WI38 (cell line): Measurements from ENCODE around the gene TMEM126A.

Experiments used
- H3K4me3 ChIP-seq: 2 replicates; pipeline ENCODE4 v1.5.1; 2011; ENCODE audit warnings: low read depth, mild to moderate bottlenecking, control low read depth, low read length
- TF ChIP-seq, protein P1 (sequence below): IDR thresholded peaks from 2 replicates; pipeline ENCODE4 v1.5.1; 2012; ENCODE audit warnings: low read depth, mild to moderate bottlenecking, control low read depth, low read length

TMEM126A gene

DNA sequence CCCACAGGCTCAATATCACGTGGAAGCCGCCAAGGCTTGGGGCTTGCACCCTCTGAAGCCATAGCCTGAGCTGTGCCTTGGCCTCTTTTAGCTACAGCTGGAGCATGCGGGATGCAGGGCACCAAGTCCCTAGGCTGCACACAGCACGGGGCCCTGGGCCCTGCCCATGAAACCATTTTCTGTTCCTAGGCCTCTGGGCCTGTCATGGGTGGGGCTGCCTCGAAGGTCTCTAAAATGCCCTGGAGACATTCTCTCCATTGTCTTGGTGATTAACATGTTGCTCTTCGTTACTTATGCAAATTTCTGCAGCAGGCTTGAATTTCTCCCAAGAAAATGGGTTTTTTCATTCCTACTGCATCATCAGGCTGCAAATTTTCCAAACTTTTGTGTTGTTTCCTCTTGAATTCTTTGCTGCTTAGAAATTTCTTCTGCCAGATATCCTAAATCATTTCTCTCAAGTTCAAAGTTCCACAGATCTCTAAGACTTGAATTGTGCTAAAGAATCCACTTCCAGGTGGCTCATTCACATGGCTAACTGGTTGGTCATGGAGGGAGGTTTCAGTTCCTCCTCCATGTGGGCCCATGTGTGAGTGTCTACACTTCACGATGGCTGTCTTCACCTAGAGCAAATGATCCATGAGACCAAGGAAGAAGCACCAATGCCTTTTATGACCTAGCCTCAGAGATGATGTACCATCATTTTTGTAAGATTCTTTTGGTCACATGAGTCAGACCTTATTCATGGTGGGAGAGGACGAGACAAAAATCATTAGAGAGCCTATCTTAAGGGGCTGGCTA, 24.5 kb downstream of the TMEM126A start:
- TF ChIP-seq, protein P1, sequence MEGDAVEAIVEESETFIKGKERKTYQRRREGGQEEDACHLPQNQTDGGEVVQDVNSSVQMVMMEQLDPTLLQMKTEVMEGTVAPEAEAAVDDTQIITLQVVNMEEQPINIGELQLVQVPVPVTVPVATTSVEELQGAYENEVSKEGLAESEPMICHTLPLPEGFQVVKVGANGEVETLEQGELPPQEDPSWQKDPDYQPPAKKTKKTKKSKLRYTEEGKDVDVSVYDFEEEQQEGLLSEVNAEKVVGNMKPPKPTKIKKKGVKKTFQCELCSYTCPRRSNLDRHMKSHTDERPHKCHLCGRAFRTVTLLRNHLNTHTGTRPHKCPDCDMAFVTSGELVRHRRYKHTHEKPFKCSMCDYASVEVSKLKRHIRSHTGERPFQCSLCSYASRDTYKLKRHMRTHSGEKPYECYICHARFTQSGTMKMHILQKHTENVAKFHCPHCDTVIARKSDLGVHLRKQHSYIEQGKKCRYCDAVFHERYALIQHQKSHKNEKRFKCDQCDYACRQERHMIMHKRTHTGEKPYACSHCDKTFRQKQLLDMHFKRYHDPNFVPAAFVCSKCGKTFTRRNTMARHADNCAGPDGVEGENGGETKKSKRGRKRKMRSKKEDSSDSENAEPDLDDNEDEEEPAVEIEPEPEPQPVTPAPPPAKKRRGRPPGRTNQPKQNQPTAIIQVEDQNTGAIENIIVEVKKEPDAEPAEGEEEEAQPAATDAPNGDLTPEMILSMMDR: no peak
- H3K4me3 ChIP-seq: no peak overlapping the region

DNA sequence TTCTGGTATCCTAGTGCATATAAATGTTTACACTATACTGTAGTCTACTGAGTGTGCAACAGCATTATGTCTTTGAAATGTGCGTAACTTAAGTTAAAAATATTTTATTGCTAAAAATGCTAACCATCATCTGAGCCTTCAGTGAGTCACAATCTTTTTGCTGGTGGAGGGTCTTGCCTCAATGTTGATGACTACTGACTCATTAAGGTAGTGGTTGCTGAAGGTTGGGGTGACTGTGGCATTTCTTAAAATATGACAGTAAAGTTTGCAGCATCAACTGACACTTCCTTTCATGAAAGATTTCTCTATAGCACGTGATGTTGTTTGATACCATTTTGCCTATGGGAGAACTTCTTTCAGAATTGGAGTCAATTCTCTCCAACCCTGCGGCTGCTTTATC, 25.6 kb downstream of the TMEM126A start:
- TF ChIP-seq, protein P1: no peak

DNA sequence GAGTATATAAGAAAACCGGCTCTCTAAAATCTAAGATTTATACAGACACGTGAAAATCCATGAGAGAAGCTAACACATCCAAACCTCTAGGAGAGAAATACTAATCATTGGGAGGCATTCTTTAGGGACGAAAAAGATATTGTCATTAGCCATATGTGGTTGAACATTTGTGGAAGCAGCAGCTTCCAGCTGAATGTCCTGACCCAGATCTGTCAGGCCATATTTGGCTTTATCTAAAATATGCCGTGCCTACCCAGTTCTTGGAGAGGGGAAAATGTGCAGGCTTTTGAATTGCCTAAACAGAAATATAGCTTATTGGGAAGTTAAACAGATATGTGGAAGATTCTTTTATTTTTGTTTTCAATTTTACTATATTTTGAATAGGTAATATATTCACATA, 31.8 kb downstream of the TMEM126A start:
- H3K4me3 ChIP-seq: no peak overlapping the region

More for the DNA sequence above, 25.6 kb downstream of the TMEM126A start:
- no peak overlapping the region for H3K4me3 ChIP-seq

DNA sequence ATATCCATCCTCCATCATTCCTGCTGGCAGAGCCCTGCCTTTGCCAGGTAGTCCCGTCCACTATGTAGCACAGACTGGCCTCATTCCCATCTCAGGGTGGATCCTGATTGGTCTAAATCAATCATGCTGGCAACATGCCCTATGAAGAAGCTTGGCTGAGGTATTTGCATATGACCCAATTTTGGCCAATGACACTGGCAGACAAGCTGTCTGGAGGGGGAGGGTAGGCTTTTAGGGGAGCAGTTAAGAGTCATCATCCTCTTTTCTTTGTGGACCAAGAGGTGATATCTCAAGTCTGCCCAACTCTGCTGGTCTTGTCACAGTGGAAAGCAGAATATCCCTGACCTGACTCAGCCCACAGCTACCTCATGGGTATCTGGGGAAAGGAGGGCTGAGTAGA, 33.1 kb downstream of the TMEM126A start:
- TF ChIP-seq, protein P1: no peak
- H3K4me3 ChIP-seq: no peak overlapping the region

More for the DNA sequence above, 31.8 kb downstream of the TMEM126A start:
- TF ChIP-seq, protein P1: no peak

DNA sequence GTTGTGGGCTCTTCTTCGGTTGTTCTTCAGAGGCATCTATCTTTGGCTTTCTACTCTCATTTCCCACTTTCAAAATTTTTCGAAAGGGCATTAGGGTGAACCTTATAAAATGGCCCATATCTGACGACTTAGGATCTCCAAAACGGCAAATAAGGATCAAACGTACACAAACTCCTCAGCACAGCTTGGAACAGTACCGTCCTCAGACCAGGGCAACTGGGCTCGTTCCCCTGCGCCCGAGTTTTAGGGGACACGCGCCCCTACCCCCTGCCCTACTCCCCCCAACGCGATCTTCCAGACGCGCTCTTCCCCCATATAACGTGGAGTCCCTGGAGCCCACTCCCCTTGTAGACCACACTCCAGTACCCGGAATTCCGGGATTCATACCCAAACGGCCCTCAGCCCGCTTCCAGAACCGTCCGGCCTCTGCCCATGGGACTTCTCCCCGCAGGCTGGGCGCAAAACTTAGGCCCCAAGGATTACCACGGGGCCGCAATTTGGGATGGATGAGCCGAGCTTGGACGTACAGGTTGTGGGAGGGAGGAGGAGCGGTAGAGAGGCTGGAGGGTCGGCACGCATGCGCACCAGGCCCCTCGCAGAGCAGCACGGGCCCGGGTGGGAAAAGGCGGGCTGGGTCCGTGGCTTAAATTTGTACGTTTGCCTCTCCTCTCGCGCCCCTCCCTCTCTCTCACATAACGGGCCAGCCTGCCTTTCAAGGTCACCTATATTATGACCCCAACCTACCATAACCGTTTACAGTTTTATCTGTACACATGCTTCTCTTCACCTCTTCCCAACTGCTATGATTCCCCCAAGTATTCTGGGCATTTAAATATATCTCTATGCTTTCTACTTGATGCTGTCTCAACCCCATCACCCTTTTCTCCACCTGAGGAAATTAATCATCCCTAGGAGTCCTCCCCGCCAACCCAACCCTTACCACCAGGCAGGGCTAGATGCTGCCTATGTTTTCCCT, 34.9 kb downstream of the TMEM126A start:
- H3K4me3 ChIP-seq: peak overlapping the region; percentile 65
- TF ChIP-seq, protein P1: no peak

DNA sequence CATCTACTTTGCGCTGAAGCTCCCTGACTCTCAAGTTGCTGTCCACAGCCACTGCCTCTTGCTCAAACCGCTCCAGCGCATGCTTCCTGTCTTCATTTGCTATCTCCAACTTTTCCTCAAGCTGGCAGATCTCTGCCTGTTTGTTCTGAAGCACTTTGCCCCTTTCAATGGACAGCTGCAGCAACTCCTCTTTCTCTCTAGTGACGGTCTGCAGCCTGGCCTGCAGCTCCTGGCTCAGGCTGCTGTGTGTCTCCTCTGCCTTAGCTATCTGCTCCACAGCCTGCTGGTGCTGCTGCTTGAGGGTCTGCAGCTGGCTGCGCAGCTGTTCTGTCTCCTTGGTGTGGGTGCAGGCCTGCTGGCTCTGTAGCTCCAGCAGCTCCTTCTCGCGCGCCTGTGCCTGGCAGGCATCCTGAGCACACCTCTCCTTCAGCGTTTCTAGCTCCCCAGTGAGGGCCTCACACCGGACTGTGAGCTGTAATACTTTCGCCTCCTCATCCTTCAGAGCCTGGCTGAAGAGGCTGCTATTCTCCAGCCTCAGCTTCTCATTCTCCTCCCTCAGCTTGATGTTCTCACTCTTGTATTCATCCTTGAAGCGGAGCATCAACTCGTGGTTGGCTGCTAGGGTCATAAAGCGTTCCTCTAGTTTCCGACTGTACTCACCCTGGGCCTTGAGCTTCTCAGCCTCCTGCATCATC, 37.5 kb downstream of the TMEM126A start:
- peak overlapping the region; percentile 70 for H3K4me3 ChIP-seq
- TF ChIP-seq, protein P1: no peak
